ENCODE results near the gene HEBP2. TPM values are rescaled to one million over a fixed set of nuclear protein-coding genes. Genes with fewer than 3 reads are reported as not detected.

Gene HEBP2
- total and polyA plus RNA-seq, 2 of the 13 experiments (the other 11 are each of a cell fraction or from before 2014, with no cell fraction given): 16.0 to 72.8 TPM

- TF ChIP-seq ZBTB34 (CRISPR knock-in tag; IDR thresholded peaks at IDR 0.05) (peak; percentile 61; the same call in 1 of the 2 replicates), DMAP1 (CRISPR knock-in tag; IDR thresholded peaks at IDR 0.05) (peak; percentile 75), MXI1 (IDR thresholded peaks at IDR 0.05; ENCODE audit: borderline replicate concordance, low read depth, low read length) (peak; percentile 81; the same call in 2 of the 3 replicates), ZNF235 (CRISPR knock-in tag; IDR thresholded peaks at IDR 0.05; ENCODE audit: borderline replicate concordance) (no peak), ELF4 (CRISPR knock-in tag; IDR thresholded peaks at IDR 0.05; ENCODE audit: borderline replicate concordance) (no peak; the same call in 1 of the 2 replicates), ZKSCAN1 (IDR thresholded peaks at IDR 0.05; ENCODE audit: low read length) (0 out of 2 replicates have a peak, but pooled peaks have one; percentile 11), RXRB (CRISPR knock-in tag; IDR thresholded peaks at IDR 0.05; ENCODE audit: borderline replicate concordance) (peak; percentile 54; the same call in 1 of the 2 replicates), FOXO1 (CRISPR knock-in tag; IDR thresholded peaks at IDR 0.05) (peak; percentile 88), EZH2 (conservative IDR thresholded peaks at IDR 0.05; ENCODE audit: low read depth, low read length) (no peak), ZNF33A (CRISPR knock-in tag; IDR thresholded peaks at IDR 0.05; ENCODE audit: borderline replicate concordance) (0 out of 2 replicates have a peak, but pooled peaks have one; percentile 13), IRX3 (CRISPR knock-in tag; IDR thresholded peaks at IDR 0.05; ENCODE audit: borderline replicate concordance, low read depth) (peak; percentile 89), EED (CRISPR knock-in tag; IDR thresholded peaks at IDR 0.05) (0 out of 2 replicates have a peak, but pooled peaks have one; percentile 4), CBFB (CRISPR knock-in tag; IDR thresholded peaks at IDR 0.05) (peak; percentile 74; the same call in 1 of the 2 replicates), SNRNP70 (IDR thresholded peaks at IDR 0.05; ENCODE audit: low read depth, low read length) (no peak), DBP (CRISPR knock-in tag; IDR thresholded peaks at IDR 0.05; ENCODE audit: not compliant biosample characterization) (no peak), SKIL (CRISPR knock-in tag; IDR thresholded peaks at IDR 0.05; ENCODE audit: borderline replicate concordance) (peak; percentile 68; the same call in 1 of the 2 replicates), PTBP1 (IDR thresholded peaks at IDR 0.05; ENCODE audit: low read depth, low read length, poor library complexity, severe bottlenecking) (peak; percentile 19), ZNF20 (CRISPR knock-in tag; IDR thresholded peaks at IDR 0.05) (no peak), KAT2B (IDR thresholded peaks at IDR 0.05; ENCODE audit: borderline replicate concordance, low read depth, low read length) (no peak), ZNF138 (CRISPR knock-in tag; IDR thresholded peaks at IDR 0.05; ENCODE audit: low read depth) (peak; percentile 71; the same call in 1 of the 2 replicates)
- TF ChIP-seq, protein P1, sequence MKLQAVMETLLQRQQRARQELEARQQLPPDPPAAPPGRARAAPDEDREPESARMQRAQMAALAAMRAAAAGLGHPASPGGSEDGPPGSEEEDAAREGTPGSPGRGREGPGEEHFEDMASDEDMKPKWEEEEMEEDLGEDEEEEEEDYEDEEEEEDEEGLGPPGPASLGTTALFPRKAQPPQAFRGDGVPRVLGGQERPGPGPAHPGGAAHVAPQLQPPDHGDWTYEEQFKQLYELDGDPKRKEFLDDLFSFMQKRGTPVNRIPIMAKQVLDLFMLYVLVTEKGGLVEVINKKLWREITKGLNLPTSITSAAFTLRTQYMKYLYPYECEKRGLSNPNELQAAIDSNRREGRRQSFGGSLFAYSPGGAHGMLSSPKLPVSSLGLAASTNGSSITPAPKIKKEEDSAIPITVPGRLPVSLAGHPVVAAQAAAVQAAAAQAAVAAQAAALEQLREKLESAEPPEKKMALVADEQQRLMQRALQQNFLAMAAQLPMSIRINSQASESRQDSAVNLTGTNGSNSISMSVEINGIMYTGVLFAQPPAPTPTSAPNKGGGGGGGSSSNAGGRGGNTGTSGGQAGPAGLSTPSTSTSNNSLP (IDR thresholded peaks at IDR 0.05; ENCODE audit: low read depth, low read length): no peak; the same call in 1 of the 2 replicates
Observed at GRCh38 chr6:138403801-138404665, at the start of gene HEBP2 (continued).
